Measurements from ENCODE around the gene SULF2.
"Not testable (repeated sequence)": the region's sequence is repeated elsewhere in the genome, so short reads cannot be mapped to it uniquely, and the experiment has no call there.

Gene SULF2

GRCh38 chr20:47785311-47785853 lies at the start of gene SULF2:
Gene SULF2 (minus strand): TSS chr20:47785481. CDS start chr20:47757363, 28,118 bp downstream.
- DNase-seq: no peak

- DNase-seq: not testable (repeated sequence)
These were observed 46.4 kb upstream of the SULF2 start for GRCh38 chr20:47831675-47832074.

GRCh38 chr20:47826716-47827115 lies 41.4 kb upstream of the SULF2 start:
- not testable (repeated sequence) for DNase-seq

GRCh38 chr20:47826006-47826405 lies 40.7 kb upstream of the SULF2 start:
- not testable (repeated sequence) for DNase-seq

GRCh38 chr20:47825011-47825762 lies 39.9 kb upstream of the SULF2 start:
- no peak for DNase-seq

GRCh38 chr20:47823941-47824340 lies 38.7 kb upstream of the SULF2 start:
- DNase-seq: not testable (repeated sequence)

- DNase-seq: no peak
These were observed 36.3 kb upstream of the SULF2 start for GRCh38 chr20:47821481-47822100.

GRCh38 chr20:47818996-47819609 lies 33.8 kb upstream of the SULF2 start:
- DNase-seq: no peak

GRCh38 chr20:47818466-47818865 lies 33.2 kb upstream of the SULF2 start:
- no peak for DNase-seq

- DNase-seq: no peak
These were observed 32.7 kb upstream of the SULF2 start for GRCh38 chr20:47818016-47818415.

- DNase-seq: no peak
These were observed 32.3 kb upstream of the SULF2 start for GRCh38 chr20:47817573-47817972.

GRCh38 chr20:47816487-47817451 lies 31.5 kb upstream of the SULF2 start:
- no peak for DNase-seq

GRCh38 chr20:47815866-47816265 lies 30.6 kb upstream of the SULF2 start:
- DNase-seq: no peak

- no peak for DNase-seq
These were observed 30.1 kb upstream of the SULF2 start for GRCh38 chr20:47815416-47815806.

- no peak for DNase-seq
These were observed 29.5 kb upstream of the SULF2 start for GRCh38 chr20:47814632-47815415.

GRCh38 chr20:47810721-47811347 lies 25.6 kb upstream of the SULF2 start:
- no peak for DNase-seq

GRCh38 chr20:47810116-47810677 lies 24.9 kb upstream of the SULF2 start:
- no peak for DNase-seq

GRCh38 chr20:47809161-47809960 lies 24.1 kb upstream of the SULF2 start:
- no peak for DNase-seq

- no peak for DNase-seq
These were observed 20.7 kb upstream of the SULF2 start for GRCh38 chr20:47805951-47806350.

GRCh38 chr20:47804972-47805371 lies 19.7 kb upstream of the SULF2 start:
- not testable (repeated sequence) for DNase-seq

All from activated CD4-positive, alpha-beta T cell treated with anti-CD3 and anti-CD28 coated beads for 48 hours (primary cell).